ENCODE results near the gene KLB. TPM values are rescaled to one million over a fixed set of nuclear protein-coding genes. Genes with fewer than 3 reads are reported as not detected.

KLB gene
- total RNA-seq, 1 experiment from 2014 or later: not detected

DNA sequence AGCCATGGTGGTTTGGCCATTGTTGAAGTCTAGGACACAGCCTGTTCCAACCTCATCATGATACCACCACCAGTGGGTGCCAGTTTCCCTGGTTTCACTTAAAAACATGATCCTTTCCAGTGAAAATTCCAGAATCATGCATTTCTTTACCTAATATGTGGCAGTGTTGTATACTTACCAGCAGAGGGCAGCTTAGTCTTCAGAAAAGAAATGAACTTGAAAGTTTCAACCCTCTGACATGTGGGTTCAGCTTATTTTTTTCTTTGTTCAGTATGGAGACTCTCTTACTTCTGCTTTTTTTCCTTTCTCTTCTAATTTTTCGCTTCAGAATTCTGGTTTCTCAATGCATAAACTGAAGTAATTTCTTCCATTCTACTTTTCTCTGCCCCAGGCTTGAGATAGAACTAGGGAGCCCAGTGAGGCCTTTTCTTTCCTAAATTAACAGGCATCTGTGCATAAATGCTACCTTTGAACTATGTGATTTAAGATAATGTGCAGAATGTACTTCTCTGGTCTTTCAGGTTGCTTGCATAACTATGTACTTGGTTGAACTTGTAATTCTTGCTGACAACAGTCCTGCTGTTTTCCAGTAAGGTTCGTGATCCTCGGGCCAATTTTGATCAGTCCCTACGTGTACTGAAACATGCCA is 62.8 kb downstream of the KLB start (continued):
- peak; percentile 81 to 99 (median 97) for TF ChIP-seq CTCF (IDR thresholded peaks at IDR 0.05 in 2 of 3, conservative IDR thresholded peaks at IDR 0.05 in 1 of 3; ENCODE audit: borderline replicate concordance in 1 of 3, insufficient read depth in 1 of 3, low read depth in 2 of 3, low read length in 2 of 3)
- peak; percentile 67 for TF ChIP-seq CBX3 (IDR thresholded peaks at IDR 0.05; ENCODE audit: low read depth)

DNA sequence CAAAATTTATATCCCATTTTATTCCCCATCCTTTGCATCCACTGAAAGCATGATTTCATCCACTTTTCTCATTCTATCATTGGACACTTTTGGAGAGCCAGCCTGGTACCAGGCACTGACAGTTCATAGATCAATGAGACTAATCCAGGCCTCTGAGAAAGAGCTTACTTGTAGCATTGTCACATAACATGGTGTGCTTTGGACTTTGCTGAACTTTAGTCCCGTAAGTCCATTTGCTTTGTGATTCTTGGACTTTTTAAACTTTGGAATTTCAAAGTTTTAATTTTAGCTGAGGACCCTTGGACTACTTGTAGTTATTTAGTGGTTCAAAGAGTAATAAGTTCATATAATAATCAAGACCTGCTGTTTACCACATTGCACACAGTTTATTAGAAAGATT is 63.7 kb downstream of the KLB start:
- intact Hi-C loops (cut with micrococcal nuclease): no loop called here
- ChIA-PET CTCF (interaction anchor here (1.9 kb wide), 1 partner anchor 506 kb away, joined by 5 read pairs; no protein-coding TSS in a partner anchor), RAD21 (ENCODE audit: low non-redundant PET in 1 of 2, low total read pairs in 2 of 2, uncharacterized antibody in 2 of 2, unreplicated experiment in 2 of 2) (no interaction called here), POLR2A (no interaction called here)
- H4K20me1 ChIP-seq (ENCODE audit: insufficient read depth): no peaks in the 10 kb centered on the region
- no peak overlapping the region for H3K4me3 ChIP-seq (replicated peaks in 1 of 2; ENCODE audit: low read depth in 1 of 2, low read length in 2 of 2)
- no peaks in the 10 kb centered on the region for H3K9me2 ChIP-seq (ENCODE audit: insufficient read depth)
- H3K79me2 ChIP-seq (ENCODE audit: insufficient read depth, low read length): peaks cover 4% of the 10 kb centered on the region; the same call in 1 of the 2 replicates
- no peak for DNase-seq (ENCODE audit: low read depth, low spot score)
- no peak overlapping the region for H2AFZ ChIP-seq (ENCODE audit: low read depth, low read length, poor library complexity, severe bottlenecking)
- no peak overlapping the region for H3K9ac ChIP-seq (ENCODE audit: low read length)
- TF ChIP-seq POLR2AphosphoS5 (IDR thresholded peaks at IDR 0.05; ENCODE audit: low read depth, low read length): no peak
- no peak for TF ChIP-seq ZNF274 (IDR thresholded peaks at IDR 0.05; ENCODE audit: low read depth, low read length)
- no peak for TF ChIP-seq ELF1 (IDR thresholded peaks at IDR 0.05; ENCODE audit: borderline replicate concordance, low read depth)
- TF ChIP-seq SP1 (IDR thresholded peaks at IDR 0.05; ENCODE audit: low read depth): no peak
- no peak for TF ChIP-seq POLR2A (IDR thresholded peaks at IDR 0.05; ENCODE audit: borderline replicate concordance, extremely low read depth, insufficient read depth, insufficient read length)
- TF ChIP-seq CTCF (IDR thresholded peaks at IDR 0.05 in 2 of 3, conservative IDR thresholded peaks at IDR 0.05 in 1 of 3; ENCODE audit: borderline replicate concordance in 1 of 3, insufficient read depth in 1 of 3, low read depth in 2 of 3, low read length in 2 of 3): no peak
- TF ChIP-seq YY1 (IDR thresholded peaks at IDR 0.05; ENCODE audit: extremely low read depth, insufficient replicate concordance, low read depth, low read length): no peak
- no peak for TF ChIP-seq TCF7L2 (IDR thresholded peaks at IDR 0.05; ENCODE audit: borderline replicate concordance, extremely low read depth, insufficient read depth, insufficient read length)
- peaks cover 14 to 20% of the 10 kb centered on the region in 2 experiments for H3K36me3 ChIP-seq (ENCODE audit: control insufficient read depth in 1 of 2, insufficient read depth in 2 of 2, low read length in 2 of 2)
- no peak overlapping the region for H3K27ac ChIP-seq (ENCODE audit: low read depth, low read length)
- no TSS peak for BruUV-seq (replicated peaks)
- no peak overlapping the region for H3K4me2 ChIP-seq (ENCODE audit: low read length)
- no peak for ATAC-seq
- no peaks in the 10 kb centered on the region for H3K9me3 ChIP-seq (ENCODE audit: control insufficient read depth in 1 of 2, insufficient read depth in 1 of 2, low read depth in 1 of 2, low read length in 2 of 2)
- H3K27me3 ChIP-seq (ENCODE audit: insufficient read depth, low read length): no peaks in the 10 kb centered on the region
- peaks cover 0 to 5% of the 10 kb centered on the region in 2 experiments; a peak in 2 of 4 replicates for H3K4me1 ChIP-seq (ENCODE audit: control insufficient read depth in 1 of 2, insufficient read depth in 2 of 2, low read length in 2 of 2)

All from HCT116 (cell line).